Astrocyte of the spinal cord (primary cell): Measurements from ENCODE around the gene NGRN.

ENCODE experiments used
- DNase-seq: peaks from one replicate; pipeline ENCODE4 v3.0.0; 2011; ENCODE audit warnings: low read depth, low spot score
- H3K4me3 ChIP-seq: 2 replicates; pipeline ENCODE4 v1.5.1; 2011; ENCODE audit warnings: low read depth, mild to moderate bottlenecking, low read length, moderate library complexity
- CTCF ChIP-seq: IDR thresholded peaks from 2 replicates; pipeline ENCODE4 v1.5.1; 2012; ENCODE audit warnings: low read depth, mild to moderate bottlenecking, low read length, inconsistent platforms
- in situ Hi-C: cut with HindIII; loops from 2 replicates; pipeline ENCODE4 v1.10.0; 2017; ENCODE audit warnings: low sequenced_read_pairs

The NGRN gene

GRCh38 chr15:90223441-90224165 is 41.9 kb upstream of the NGRN start:
- in situ Hi-C loops = no loop called here
- no peak overlapping the region for H3K4me3 ChIP-seq

DNA sequence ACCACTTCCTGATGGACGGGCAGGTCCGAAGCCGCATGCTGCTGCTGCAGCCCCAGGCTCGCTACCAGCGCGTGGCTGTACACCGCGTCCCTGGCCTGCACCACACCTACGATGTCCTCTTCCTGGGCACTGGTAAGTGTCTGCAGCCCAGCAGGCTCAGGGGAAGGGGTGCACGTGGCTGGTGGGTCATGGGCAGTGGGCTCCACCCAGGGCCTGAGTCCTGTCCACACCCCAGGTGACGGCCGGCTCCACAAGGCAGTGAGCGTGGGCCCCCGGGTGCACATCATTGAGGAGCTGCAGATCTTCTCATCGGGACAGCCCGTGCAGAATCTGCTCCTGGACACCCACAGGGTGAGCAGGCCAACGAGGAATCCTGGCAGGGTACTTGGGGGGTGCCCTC is 40.4 kb upstream of the NGRN start:
- no peak overlapping the region for H3K4me3 ChIP-seq
- in situ Hi-C loops = no loop called here
- DNase-seq = no peak
- no peak for TF ChIP-seq CTCF

More at GRCh38 chr15:90223441-90224165, 41.9 kb upstream of the NGRN start:
- no peak for TF ChIP-seq CTCF
- no peak for DNase-seq

GRCh38 chr15:90225504-90226234 is 39.8 kb upstream of the NGRN start:
- in situ Hi-C loops = no loop called here
- DNase-seq = no peak
- H3K4me3 ChIP-seq = no peak overlapping the region
- TF ChIP-seq CTCF = no peak

GRCh38 chr15:90227336-90227735 is 38.1 kb upstream of the NGRN start:
- no peak overlapping the region for H3K4me3 ChIP-seq
- in situ Hi-C loops = no loop called here
- no peak for TF ChIP-seq CTCF

GRCh38 chr15:90227816-90228772 is 37.4 kb upstream of the NGRN start:
- in situ Hi-C loops = no loop called here
- no peak for TF ChIP-seq CTCF
- no peak overlapping the region for H3K4me3 ChIP-seq
- DNase-seq = no peak

More at GRCh38 chr15:90227336-90227735, 38.1 kb upstream of the NGRN start:
- no peak for DNase-seq

GRCh38 chr15:90228960-90229359 is 36.5 kb upstream of the NGRN start:
- no peak overlapping the region for H3K4me3 ChIP-seq
- no peak for TF ChIP-seq CTCF
- in situ Hi-C loops = no loop called here
- DNase-seq = no peak
